GM19397 (cell line): Measurements from ENCODE around the gene ACTR3.
"Not testable (repeated sequence)": the region's sequence is repeated elsewhere in the genome, so short reads cannot be mapped to it uniquely, and the experiment has no call there.

Source experiments
- ATAC-seq: cut with Tn5 transposase; IDR thresholded peaks from one replicate; pipeline ENCODE4 v1.9.1; 2021; ENCODE audit warnings: mild to moderate bottlenecking, moderate library complexity; ENCODE audit not compliant: unreplicated experiment

The ACTR3 gene

DNA sequence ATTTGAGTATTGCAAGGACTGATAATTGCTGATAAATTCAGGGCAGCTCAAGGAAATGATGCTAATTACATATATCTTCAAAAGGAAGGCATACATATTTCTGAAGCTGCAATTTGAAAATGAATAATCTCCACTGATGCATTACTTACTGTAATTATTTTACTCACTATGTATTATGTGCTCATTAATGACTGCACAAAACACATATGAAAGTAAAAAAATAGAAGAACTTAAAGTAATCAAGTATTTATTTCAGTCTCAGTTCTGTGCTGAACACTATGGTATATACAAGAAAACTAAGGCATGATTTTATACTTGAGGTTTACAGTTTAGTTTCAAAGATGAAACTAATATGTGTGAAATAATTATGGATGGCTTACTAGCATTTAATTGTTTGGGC is 9.3 kb downstream of the ACTR3 start:
- ATAC-seq: no peak

- no peak for ATAC-seq
Measured at GRCh38 chr2:113901943-113902342, 12.1 kb downstream of the ACTR3 start.

DNA sequence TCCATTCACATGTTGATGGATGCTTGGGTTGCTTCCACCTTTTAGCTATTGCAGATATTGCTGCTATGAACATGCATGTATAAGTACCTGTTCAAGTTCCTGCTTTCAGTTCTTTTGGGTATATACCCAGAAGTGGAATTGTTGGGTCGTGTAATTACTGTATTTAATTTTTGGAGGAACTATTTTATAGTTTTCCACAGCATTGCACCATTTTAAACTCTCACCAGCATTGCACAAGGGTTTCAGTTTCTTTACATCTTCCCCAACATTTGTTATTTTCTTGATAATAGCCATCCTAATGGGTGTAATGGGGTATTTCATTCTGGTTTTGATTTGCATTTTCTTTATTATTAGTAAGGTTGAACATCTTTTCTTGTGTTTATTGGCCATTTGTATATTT is 16.0 kb downstream of the ACTR3 start:
- ATAC-seq: no peak

- ATAC-seq: no peak
Measured at GRCh38 chr2:113906647-113907046, 16.8 kb downstream of the ACTR3 start.

DNA sequence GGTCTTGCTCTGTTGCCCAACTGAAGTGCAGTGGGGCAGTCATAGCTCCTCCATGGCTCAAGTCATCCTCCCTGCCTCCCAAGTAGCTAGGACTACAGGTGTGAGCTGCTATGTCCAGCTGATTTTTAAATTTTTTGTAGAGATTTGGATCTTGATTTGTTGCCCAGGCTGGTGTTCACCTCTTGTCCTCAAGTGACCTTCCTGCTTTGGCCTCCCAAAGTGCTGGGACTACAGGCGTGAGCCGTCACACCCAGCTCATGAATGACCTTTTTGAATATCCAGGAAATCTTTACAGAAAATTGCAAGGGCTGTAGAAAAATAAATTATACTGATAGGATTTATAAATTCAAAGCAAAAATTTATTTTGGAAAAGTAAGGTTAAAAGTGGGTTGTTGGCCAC is 17.4 kb downstream of the ACTR3 start:
- no peak for ATAC-seq

DNA sequence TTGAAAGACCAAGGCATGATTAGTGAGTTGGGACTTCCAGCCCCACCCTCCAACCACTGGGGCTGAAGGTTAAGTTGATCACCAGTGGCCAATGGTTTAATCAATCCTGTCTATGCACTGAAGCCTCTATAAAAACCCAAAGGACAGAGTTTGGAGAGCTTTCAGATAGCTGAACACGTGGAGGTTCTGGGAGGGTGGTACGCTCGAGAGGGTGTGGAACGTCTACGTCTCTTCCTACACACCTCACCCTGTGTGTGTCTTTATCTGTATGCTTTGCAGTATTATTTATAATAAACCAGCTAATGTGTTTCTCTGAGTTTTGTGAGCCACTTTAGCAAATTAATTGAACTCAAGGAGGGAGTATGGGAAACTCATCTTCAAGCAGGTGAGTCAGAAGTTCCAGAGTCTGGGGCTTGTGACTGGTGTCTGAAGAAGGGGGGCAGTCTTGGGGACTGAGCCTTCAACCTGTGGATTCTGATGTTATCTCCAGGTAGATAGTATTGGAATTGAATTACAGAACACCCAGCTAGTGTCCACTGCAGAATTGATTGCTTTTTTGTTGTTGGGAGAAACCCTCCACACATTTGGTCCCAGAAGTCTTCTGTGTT is 20.3 kb downstream of the ACTR3 start:
- ATAC-seq: peak; percentile 12

DNA sequence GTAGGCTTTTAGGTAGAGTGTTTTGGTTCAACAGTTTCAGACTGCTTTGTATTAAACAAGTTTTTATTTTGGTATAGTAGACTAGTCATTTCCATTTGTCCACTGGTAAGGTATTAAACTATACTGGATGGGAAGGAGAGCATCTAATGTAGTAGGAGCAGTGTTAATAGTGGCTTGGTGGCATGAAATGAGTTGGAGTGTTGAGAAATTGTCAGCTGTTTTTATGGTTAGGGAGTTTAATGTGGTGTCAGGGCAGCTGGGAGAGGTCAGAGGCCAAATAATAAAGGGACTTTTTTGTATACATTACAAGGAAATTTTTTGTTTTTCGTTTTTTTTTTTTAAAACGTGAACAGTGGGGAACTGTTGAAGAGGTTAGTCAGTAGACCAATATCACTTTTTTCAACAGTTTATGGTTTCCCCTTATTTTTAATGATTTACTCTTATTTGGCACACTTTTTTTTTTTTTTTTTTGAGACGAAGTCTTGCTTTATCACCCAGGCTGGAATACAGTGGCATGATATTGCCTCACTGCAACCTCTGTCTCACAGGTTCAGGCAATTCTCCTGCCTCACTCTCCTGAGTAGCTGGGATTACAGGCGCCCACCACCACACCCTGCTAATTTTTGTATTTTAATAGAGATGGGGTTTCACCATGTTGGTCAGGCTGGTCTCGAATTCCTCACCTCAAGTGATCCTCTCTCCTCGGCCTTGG is 21.2 kb downstream of the ACTR3 start:
- peak; percentile 48 for ATAC-seq

- ATAC-seq: no peak
Measured at GRCh38 chr2:113915082-113915819, 25.4 kb downstream of the ACTR3 start.

DNA sequence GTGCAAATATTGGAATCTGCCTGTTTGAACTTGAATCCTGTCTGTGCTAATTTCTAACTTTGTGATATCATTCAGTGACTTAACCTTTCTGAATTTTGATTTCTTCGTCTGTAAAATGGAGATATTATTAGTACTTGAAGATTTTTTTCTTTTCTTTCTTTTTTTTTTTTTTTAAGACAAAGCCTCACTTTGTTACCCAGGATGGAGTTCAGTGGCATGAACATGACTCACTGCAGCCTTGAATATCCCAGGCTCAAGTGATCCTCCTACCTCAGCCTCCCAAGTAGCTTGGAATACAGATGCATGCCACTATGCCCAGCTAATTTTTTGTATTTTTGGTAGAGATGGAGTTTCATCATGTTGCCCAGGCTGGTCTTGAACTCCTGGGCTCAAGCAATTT is 28.3 kb downstream of the ACTR3 start:
- no peak for ATAC-seq

GRCh38 chr2:113920996-113921395 is 31.1 kb downstream of the ACTR3 start:
- no peak for ATAC-seq

DNA sequence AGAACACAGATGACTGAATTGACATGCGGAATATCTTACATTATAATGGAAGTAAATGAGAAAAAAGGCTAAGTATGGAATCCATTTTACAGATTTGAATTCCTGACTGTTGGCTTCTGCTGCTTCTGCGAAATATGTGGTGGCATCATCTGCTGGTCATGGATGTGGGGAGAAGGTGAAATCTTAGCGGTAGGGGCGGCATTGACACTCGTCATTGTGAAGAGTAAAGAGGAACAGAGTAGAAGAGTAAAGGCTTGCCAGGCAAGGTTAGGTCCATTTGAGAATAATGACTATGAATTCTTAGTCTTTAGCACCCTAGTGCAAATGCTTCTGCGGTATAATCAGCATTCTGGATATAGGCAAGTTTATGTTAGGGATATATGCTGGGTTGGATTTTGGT is 32.4 kb downstream of the ACTR3 start:
- no peak for ATAC-seq

DNA sequence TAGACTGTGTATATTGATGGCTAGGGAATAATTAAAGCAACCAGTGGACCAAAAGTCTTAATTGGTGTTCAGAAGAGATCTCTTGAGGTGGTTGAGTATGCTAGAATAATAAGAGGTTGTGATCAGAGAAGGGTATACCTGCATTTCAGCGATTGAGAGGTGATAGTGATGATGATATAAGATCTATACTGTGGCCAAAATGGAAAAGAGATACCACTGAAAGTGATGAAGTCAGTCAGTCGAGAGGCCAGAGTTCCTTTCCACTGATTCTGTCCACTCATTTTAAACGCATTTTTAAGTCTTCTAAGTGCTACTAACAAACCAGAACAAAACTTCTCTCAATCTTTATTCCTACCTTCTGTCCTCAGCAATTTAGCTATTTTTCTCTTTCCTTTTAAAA is 32.9 kb downstream of the ACTR3 start:
- ATAC-seq: no peak

GRCh38 chr2:113925884-113926283 is 36.0 kb downstream of the ACTR3 start:
- ATAC-seq: no peak

- ATAC-seq: no peak
Measured at GRCh38 chr2:113926314-113926713, 36.4 kb downstream of the ACTR3 start.

DNA sequence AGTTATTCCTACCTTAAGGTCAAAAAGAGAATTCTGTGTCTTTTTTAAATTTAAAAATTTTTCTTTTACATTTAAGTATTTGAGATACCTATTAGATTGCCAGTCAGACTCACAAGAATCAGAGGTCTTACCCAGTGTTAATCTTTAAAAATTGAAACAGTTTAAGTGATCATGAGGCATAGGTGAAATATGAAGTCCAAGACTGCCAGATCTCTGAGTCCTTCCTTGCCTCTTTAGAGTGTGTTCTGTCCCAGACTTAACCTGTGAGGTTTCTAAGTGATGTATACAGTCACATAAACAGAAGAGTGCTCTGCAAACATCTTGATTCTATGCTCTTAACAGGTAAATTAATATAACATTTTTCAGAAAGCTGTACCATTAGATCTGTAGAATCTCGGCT is 40.6 kb downstream of the ACTR3 start:
- no peak for ATAC-seq

- ATAC-seq: no peak
Measured at GRCh38 chr2:113937501-113937900, 47.6 kb downstream of the ACTR3 start.

DNA sequence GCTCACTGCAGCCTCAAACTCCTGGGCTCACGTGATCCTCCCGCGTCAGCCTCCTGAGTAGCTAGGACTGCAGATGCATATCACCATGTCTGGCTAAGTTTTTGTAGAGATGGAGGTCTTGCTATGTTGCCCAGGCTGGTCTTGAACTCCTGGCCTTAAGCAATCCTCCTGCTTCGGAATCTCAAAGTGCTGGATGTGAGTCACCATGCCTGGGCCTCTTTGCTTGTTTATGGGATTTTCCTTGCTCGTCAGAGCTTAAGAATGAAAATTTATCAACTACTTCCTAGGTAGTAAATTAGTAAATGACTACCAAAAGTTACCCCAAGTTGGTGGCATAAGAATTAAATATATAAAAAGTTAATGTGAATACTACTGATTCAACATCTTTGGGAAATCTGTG is 51.0 kb downstream of the ACTR3 start:
- no peak for ATAC-seq

- ATAC-seq: not testable (repeated sequence)
Measured at GRCh38 chr2:113945784-113946183, 55.9 kb downstream of the ACTR3 start.

DNA sequence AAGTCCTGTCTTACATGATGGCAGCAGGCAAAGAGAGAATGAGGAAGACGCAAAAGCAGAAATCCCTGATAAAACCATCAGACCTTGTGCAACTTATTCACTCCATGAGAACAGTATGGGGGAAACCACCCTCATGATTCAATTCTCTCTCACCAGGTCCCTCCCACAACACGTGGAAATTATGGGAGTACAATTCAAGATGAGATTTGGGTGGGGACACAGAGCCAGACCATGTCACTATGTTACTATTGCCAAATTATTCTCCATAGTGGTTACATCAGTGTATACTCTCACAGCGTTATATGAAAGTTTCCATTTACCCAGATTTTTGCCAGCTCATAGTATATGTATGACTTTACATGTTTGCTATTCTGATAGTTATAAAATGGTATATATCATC is 61.0 kb downstream of the ACTR3 start:
- not testable (repeated sequence) for ATAC-seq

- ATAC-seq: no peak
Measured at GRCh38 chr2:113961000-113961399, 71.1 kb downstream of the ACTR3 start.

DNA sequence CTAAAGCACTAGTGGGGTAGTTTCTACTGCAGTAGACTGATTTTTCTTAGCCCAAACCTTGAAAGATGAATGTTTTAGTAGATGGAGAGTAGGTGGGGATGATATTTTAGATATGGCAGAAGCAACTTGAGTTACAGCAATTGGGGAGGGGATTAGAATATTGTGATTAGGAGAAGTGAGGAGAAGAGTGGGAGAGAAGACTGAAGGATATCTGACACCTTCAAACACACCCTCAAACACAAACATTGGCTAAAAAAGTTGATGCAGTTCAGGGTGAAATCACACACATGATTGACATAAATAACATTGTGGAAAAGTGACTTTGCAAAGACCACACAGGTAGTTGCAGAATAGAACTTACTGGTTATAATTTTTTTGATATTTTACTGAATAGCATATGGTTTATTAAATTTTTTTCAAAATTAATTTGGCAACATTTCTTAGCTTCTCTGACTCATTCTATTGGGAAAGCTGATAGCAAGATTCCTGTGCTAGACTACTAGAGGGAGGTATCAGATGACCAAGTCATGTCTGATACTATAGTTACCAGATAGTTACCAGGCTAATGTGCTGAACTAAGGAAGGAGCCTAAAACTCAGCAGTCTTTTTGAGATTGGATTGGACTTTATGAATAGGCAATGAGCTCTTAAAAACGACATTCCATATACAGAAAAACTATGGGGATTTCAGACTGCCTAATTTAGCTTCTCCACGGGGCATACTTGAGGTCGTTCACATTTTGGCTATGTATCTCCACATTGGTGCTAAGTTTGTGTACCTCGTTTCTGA is 73.0 kb downstream of the ACTR3 start:
- no peak for ATAC-seq
